Large intestine (tissue), 3 donors: Measurements from ENCODE around the gene PSMG4. TPM values are rescaled to one million over a fixed set of nuclear protein-coding genes. Genes with fewer than 3 reads are reported as not detected.

Experiments
- DNase-seq, 2 donors: peaks; one replicate each; pipeline versions ENCODE4 v3.0.0 to v3.0.0-alpha.2; 2013
- H3K27ac ChIP-seq: one replicate; pipeline ENCODE4 v1.5.1; 2013; ENCODE audit warnings: low read length
- H3K27me3 ChIP-seq: 2 replicates; pipeline ENCODE4 v1.6.1; 2013; ENCODE audit warnings: low read length; ENCODE audit not compliant: control insufficient read depth, insufficient read depth
- H3K36me3 ChIP-seq: 2 replicates; pipeline ENCODE4 v1.6.1; 2013; ENCODE audit warnings: low read length; ENCODE audit not compliant: control insufficient read depth, insufficient read depth
- H3K4me1 ChIP-seq: one replicate; pipeline ENCODE4 v1.6.1; 2013; ENCODE audit warnings: low read length; ENCODE audit not compliant: control insufficient read depth, insufficient read depth
- H3K4me3 ChIP-seq: one replicate; pipeline ENCODE4 v1.5.1; 2013; ENCODE audit warnings: low read length
- H3K9me3 ChIP-seq: one replicate; pipeline ENCODE4 v1.6.1; 2013; ENCODE audit warnings: mild to moderate bottlenecking, low read depth, low read length, moderate library complexity; ENCODE audit not compliant: control insufficient read depth
- WGBS: methylation state at CpG from one replicate; pipeline ENCODE4 v1.1.5; 2013; ENCODE audit warnings: low lambda C conversion rate; ENCODE audit not compliant: insufficient coverage; 5-methylcytosine and 5-hydroxymethylcytosine counted together
- polyA plus RNA-seq: library from polyadenylated mRNA; unstranded; fragments of 120-200 nt; gene quantifications from one replicate; pipeline ENCODE4 v1.2.1, GENCODE V29; 2013

Gene PSMG4
- polyA plus RNA-seq, 1 donor, result 25.2 TPM

- WGBS, result no CpG with 5 or more reads among the region's 32 CpGs
- Histone ChIP-seq H3K36me3 (peaks cover 60% of the 10 kb centered on the region), H3K27ac (no peak overlapping the region), H3K27me3 (no peaks in the 10 kb centered on the region), H3K9me3 (no peaks in the 10 kb centered on the region), H3K4me1 (peaks cover 9% of the 10 kb centered on the region), H3K4me3 (no peak overlapping the region)
- no peak for DNase-seq
Observed at GRCh38 chr6:3272911-3273547, 14.3 kb downstream of the PSMG4 start.

GRCh38 chr6:3273707-3274521 lies 15.2 kb downstream of the PSMG4 start:
- no peak for DNase-seq
- H3K9me3 ChIP-seq, result no peaks in the 10 kb centered on the region
- H3K4me3 ChIP-seq, result no peak overlapping the region
- no peak overlapping the region for H3K27ac ChIP-seq
- WGBS, result no CpG with 5 or more reads among the region's 9 CpGs
- no peaks in the 10 kb centered on the region for H3K27me3 ChIP-seq
- peaks cover 9% of the 10 kb centered on the region for H3K4me1 ChIP-seq
- peaks cover 57% of the 10 kb centered on the region for H3K36me3 ChIP-seq

GRCh38 chr6:3276174-3277167 lies 17.7 kb downstream of the PSMG4 start:
- no peak overlapping the region for H3K27ac ChIP-seq
- no peaks in the 10 kb centered on the region for H3K9me3 ChIP-seq
- no peaks in the 10 kb centered on the region for H3K27me3 ChIP-seq
- no peak for DNase-seq
- no peaks in the 10 kb centered on the region for H3K4me1 ChIP-seq
- no peak overlapping the region for H3K4me3 ChIP-seq
- WGBS, result 90% methylated on average over 2 of the region's 20 CpGs
- peaks cover 47% of the 10 kb centered on the region for H3K36me3 ChIP-seq

GRCh38 chr6:3277251-3277650 lies 18.5 kb downstream of the PSMG4 start:
- Histone ChIP-seq H3K36me3 (peaks cover 47% of the 10 kb centered on the region), H3K4me3 (no peak overlapping the region), H3K27me3 (no peaks in the 10 kb centered on the region), H3K27ac (no peak overlapping the region), H3K4me1 (no peaks in the 10 kb centered on the region), H3K9me3 (no peaks in the 10 kb centered on the region)
- WGBS, result no CpG with 5 or more reads among the region's 12 CpGs
- no peak for DNase-seq

GRCh38 chr6:3277851-3278416 lies 19.2 kb downstream of the PSMG4 start:
- no peak for DNase-seq

GRCh38 chr6:3278691-3279090 lies 19.9 kb downstream of the PSMG4 start:
- Histone ChIP-seq H3K4me3 (no peak overlapping the region), H3K9me3 (no peaks in the 10 kb centered on the region), H3K4me1 (no peaks in the 10 kb centered on the region), H3K36me3 (peaks cover 45% of the 10 kb centered on the region), H3K27me3 (no peaks in the 10 kb centered on the region), H3K27ac (no peak overlapping the region)
- WGBS, result no CpG with 5 or more reads among the region's 4 CpGs
- no peak for DNase-seq

More at GRCh38 chr6:3277851-3278416, 19.2 kb downstream of the PSMG4 start:
- Histone ChIP-seq H3K27ac (no peak overlapping the region), H3K9me3 (no peaks in the 10 kb centered on the region), H3K36me3 (peaks cover 46% of the 10 kb centered on the region), H3K27me3 (no peaks in the 10 kb centered on the region), H3K4me1 (no peaks in the 10 kb centered on the region), H3K4me3 (no peak overlapping the region)
- no CpG with 5 or more reads among the region's 9 CpGs for WGBS

GRCh38 chr6:3280091-3280490 lies 21.3 kb downstream of the PSMG4 start:
- H3K9me3 ChIP-seq, result peaks cover 4% of the 10 kb centered on the region
- no peak for DNase-seq
- H3K4me1 ChIP-seq, result no peaks in the 10 kb centered on the region
- no peaks in the 10 kb centered on the region for H3K27me3 ChIP-seq
- no CpG with 5 or more reads among the region's 14 CpGs for WGBS
- no peak overlapping the region for H3K4me3 ChIP-seq
- no peak overlapping the region for H3K27ac ChIP-seq
- H3K36me3 ChIP-seq, result peaks cover 50% of the 10 kb centered on the region

GRCh38 chr6:3280866-3281465 lies 22.2 kb downstream of the PSMG4 start:
- H3K9me3 ChIP-seq, result peaks cover 4% of the 10 kb centered on the region
- 80% methylated on average over 2 of the region's 14 CpGs for WGBS
- no peak overlapping the region for H3K4me3 ChIP-seq
- no peaks in the 10 kb centered on the region for H3K4me1 ChIP-seq
- no peak overlapping the region for H3K27ac ChIP-seq
- H3K36me3 ChIP-seq, result peaks cover 57% of the 10 kb centered on the region
- no peaks in the 10 kb centered on the region for H3K27me3 ChIP-seq
- DNase-seq, result no peak

GRCh38 chr6:3281631-3282475 lies 23.1 kb downstream of the PSMG4 start:
- DNase-seq, result no peak
- WGBS, result no CpG with 5 or more reads among the region's 13 CpGs
- no peak overlapping the region for H3K4me3 ChIP-seq
- H3K9me3 ChIP-seq, result peaks cover 4% of the 10 kb centered on the region
- H3K27me3 ChIP-seq, result no peaks in the 10 kb centered on the region
- no peak overlapping the region for H3K27ac ChIP-seq
- H3K36me3 ChIP-seq, result peaks cover 59% of the 10 kb centered on the region
- no peaks in the 10 kb centered on the region for H3K4me1 ChIP-seq
